ENCODE results near the gene SYNGR2. TPM values are rescaled to one million over a fixed set of nuclear protein-coding genes. Genes with fewer than 3 reads are reported as not detected.

SYNGR2 gene
- total and polyA plus RNA-seq, 2 of the 8 experiments (the other 6 are each of a cell fraction or from before 2014, with no cell fraction given): 50.0 to 139 TPM

DNA sequence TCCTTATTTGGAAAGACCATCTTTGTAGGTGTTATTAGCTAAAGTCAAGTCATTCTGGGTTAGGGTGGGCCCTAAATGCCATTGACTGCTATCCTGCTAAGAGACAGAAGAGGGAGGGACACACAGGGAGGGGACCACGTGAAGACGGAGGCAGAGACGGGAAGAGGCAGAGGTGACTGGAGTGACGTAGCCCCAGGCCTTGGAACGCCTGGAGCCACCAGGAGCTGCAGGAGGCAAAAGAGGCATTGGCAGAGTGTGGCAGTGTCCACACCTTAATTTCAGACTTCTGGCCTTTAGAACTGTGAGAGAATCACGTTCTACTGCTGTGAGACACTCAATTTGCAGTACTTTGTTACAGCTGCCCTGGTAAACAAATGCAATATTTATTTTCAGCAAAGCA, 32.1 kb downstream of the SYNGR2 start:
- no peak overlapping the region for H4K8ac ChIP-seq (ENCODE audit: extremely low read depth, insufficient read depth, low read length)
- H3K4me3 ChIP-seq (ENCODE audit: extremely low read depth in 1 of 4, insufficient read depth in 2 of 4, low read depth in 3 of 4, low read length in 4 of 4): no peak overlapping the region
- H2BK5ac ChIP-seq (ENCODE audit: low read depth, low read length): peak overlapping the region; percentile 44; the same call in 1 of the 2 replicates
- H3K9me3 ChIP-seq (ENCODE audit: insufficient read depth in 2 of 2, low read depth in 1 of 2, low read length in 1 of 2): no peaks in the 10 kb centered on the region
- H4K5ac ChIP-seq (ENCODE audit: insufficient read length, low read depth, low read length): no peak overlapping the region
- no peak overlapping the region for H2AFZ ChIP-seq (ENCODE audit: low read length)
- no peaks in the 10 kb centered on the region for H3K27me3 ChIP-seq (replicated peaks in 1 of 4; ENCODE audit: control insufficient read depth in 3 of 4, extremely low read depth in 1 of 4, insufficient read depth in 3 of 4, low read length in 3 of 4)
- TF ChIP-seq YY1 (IDR thresholded peaks at IDR 0.05; ENCODE audit: low read depth, low read length): no peak
- TF ChIP-seq, protein P1, sequence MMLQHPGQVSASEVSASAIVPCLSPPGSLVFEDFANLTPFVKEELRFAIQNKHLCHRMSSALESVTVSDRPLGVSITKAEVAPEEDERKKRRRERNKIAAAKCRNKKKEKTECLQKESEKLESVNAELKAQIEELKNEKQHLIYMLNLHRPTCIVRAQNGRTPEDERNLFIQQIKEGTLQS (IDR thresholded peaks at IDR 0.05; ENCODE audit: insufficient read depth, low read depth, low read length): no peak
- no peak overlapping the region for H3K18ac ChIP-seq (ENCODE audit: extremely low read depth, low read length)
- H3K27ac ChIP-seq (ENCODE audit: low read depth, low read length): peak overlapping the region; percentile 52; the same call in 1 of the 2 replicates
- no peak overlapping the region for H2BK120ac ChIP-seq (replicated peaks; ENCODE audit: low read depth, low read length)
- peaks cover 0 to 18% (median 1%) of the 10 kb centered on the region in 4 experiments; a peak in 4 of 8 replicates for H3K36me3 ChIP-seq (ENCODE audit: control insufficient read depth in 2 of 4, insufficient read depth in 4 of 4, low read length in 3 of 4)
- no peak overlapping the region for H2BK20ac ChIP-seq (ENCODE audit: low read length)
- ChIA-PET CTCF (ENCODE audit: partially characterized antibody) (interaction anchor here (0.6 to 10.2 kb wide), 7 partner anchors 10 to 516 kb away, joined by 3 to 65 read pairs (median 4); partner anchors contain the start of genes AFMID and TK1), POLR2A (ENCODE audit: partially characterized antibody) (interaction anchor here (0.6 to 2.2 kb wide), 12 partner anchors 9 to 606 kb away, joined by 3 to 15 read pairs (median 3); partner anchors contain the start of genes AFMID, BIRC5 and TK1)
- peaks cover 0 to 11% (median 4%) of the 10 kb centered on the region in 4 experiments; a peak in 5 of 7 replicates for H3K4me1 ChIP-seq (replicated peaks in 1 of 4; ENCODE audit: control insufficient read depth in 3 of 4, insufficient read depth in 4 of 4, low read length in 3 of 4)
- H3K23ac ChIP-seq (ENCODE audit: insufficient read length): no peak overlapping the region
- H3K79me2 ChIP-seq (ENCODE audit: control insufficient read depth in 1 of 2, insufficient read depth in 2 of 2, low read length in 2 of 2): no peaks in the 10 kb centered on the region; a peak in 1 of 4 replicates
- no peak for DNase-seq (ENCODE audit: low read depth in 1 of 2, low spot score in 2 of 2)
- no peak overlapping the region for H2BK15ac ChIP-seq (ENCODE audit: low read length)
- H3K14ac ChIP-seq (ENCODE audit: insufficient read length): no peak overlapping the region
- H3K56ac ChIP-seq (replicated peaks; ENCODE audit: insufficient read length, low read depth, low read length): no peak overlapping the region
- WGBS, 2 experiments (ENCODE audit: extremely low coverage in 1 of 2, insufficient coverage in 1 of 2, insufficient read length in 1 of 2, insufficient replicate concordance in 2 of 2, low coverage in 1 of 2, low lambda C conversion rate in 2 of 2, missing lambda C conversion rate in 1 of 2): 85% methylated on average over 6 of the region's 6 CpGs; no CpG with 5 or more reads in 1 of the 2 experiments
- H3K23me2 ChIP-seq (ENCODE audit: low read depth, low read length): no peaks in the 10 kb centered on the region
- no peak for FAIRE-seq
- no peak overlapping the region for H2AK5ac ChIP-seq (ENCODE audit: low read depth, low read length)
- peaks cover 2 to 5% of the 10 kb centered on the region in 2 experiments for H4K20me1 ChIP-seq (replicated peaks in 1 of 2; ENCODE audit: control insufficient read depth in 1 of 2, insufficient read depth in 2 of 2, low read length in 2 of 2)
- no peak overlapping the region for H4K91ac ChIP-seq (replicated peaks; ENCODE audit: insufficient read length, low read length)
- no peak overlapping the region for H2BK12ac ChIP-seq (ENCODE audit: low read depth, low read length)
- 0 out of 2 replicates have a peak, but pooled peaks cover 3% of the 10 kb centered on the region for H3K79me1 ChIP-seq (ENCODE audit: low read depth, low read length)
- H3K4me2 ChIP-seq (ENCODE audit: insufficient read depth in 1 of 2, low read depth in 2 of 2, low read length in 2 of 2): no peak overlapping the region
- H3K9ac ChIP-seq (replicated peaks in 1 of 4; ENCODE audit: extremely low read depth in 1 of 4, low read depth in 3 of 4, low read length in 3 of 4): no peak overlapping the region
- no peak overlapping the region for H3K4ac ChIP-seq (replicated peaks; ENCODE audit: insufficient read length, low read depth, low read length)

Data from H1 (cell line).